Left cardiac atrium (tissue), 4 donors: Measurements from ENCODE around the gene PRPF39. TPM values are rescaled to one million over a fixed set of nuclear protein-coding genes. Genes with fewer than 3 reads are reported as not detected.
"Not testable (repeated sequence)": the region's sequence is repeated elsewhere in the genome, so short reads cannot be mapped to it uniquely, and the experiment has no call there.

Experiments
- ATAC-seq, 2 donors: fragments of 200-7000 bp; cut with Tn5 transposase; one replicate each; pipeline ENCODE4 v1.9.1; 2020; ENCODE audit warnings: mild to moderate bottlenecking in 2 of 2, moderate library complexity in 2 of 2
- DNase-seq: peaks from one replicate; pipeline ENCODE4 v3.0.0-alpha.2; 2020
- intact Hi-C, 2 donors: fragments of 100-400 bp; cut with DNase I; formaldehyde crosslinking; loops; one replicate each; pipeline versions ENCODE4 v1.14.1 to v1.15.1; 2022 to 2023
- total RNA-seq, 2 donors: library from RNA; stranded (reverse); fragmentation: NEBNext Ultra II Directional; extraction: Animal tissue kit (Norgen Biotek cat#: 25700); gene quantifications; one replicate each; pipeline ENCODE4 v1.2.1, GENCODE V29; 2021
- donor health status: DM: no; HTN: yes; CAD: no.
- donor health status: DM: no; HTN: yes; CAD: no; lungs with severe emphysema.
- donor health status: DM: yes; HTN: yes; CAD: no.
- donor health status: Dilated cardiomyopathy.

PRPF39 gene
- total RNA-seq, 2 donors from 2014 or later: 12.8 to 19.5 TPM

DNA sequence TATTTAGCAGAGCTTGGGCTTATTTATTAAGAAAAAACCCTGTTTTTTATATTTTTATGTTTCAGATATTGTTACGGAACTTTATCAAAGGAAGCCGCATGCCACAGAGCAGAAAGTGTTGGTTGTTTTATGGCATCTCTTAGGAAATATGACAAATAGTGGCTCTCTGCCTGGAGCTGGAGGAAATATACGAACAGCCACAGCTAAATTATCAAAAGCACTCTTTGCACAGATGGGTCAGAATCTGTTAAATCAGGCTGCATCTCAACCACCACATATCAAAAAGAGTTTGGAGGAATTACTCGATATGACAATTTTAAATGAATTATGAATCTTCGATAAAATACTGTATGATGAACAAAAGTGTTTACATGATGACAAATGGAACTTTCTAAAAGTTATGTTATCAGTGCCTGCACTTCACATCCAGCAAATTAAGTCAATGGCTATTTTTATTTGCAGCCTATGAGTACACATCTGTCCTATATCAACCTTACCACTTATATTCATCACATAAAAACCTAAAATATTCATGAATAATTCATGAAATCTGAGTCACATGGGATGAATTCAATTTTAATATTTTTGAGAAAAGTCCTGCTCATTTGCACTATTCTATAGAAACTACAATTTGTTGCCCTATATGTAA, 10.6 kb upstream of the PRPF39 start:
- intact Hi-C loops: no loop called here
- DNase-seq (no peak), ATAC-seq (no peak)

DNA sequence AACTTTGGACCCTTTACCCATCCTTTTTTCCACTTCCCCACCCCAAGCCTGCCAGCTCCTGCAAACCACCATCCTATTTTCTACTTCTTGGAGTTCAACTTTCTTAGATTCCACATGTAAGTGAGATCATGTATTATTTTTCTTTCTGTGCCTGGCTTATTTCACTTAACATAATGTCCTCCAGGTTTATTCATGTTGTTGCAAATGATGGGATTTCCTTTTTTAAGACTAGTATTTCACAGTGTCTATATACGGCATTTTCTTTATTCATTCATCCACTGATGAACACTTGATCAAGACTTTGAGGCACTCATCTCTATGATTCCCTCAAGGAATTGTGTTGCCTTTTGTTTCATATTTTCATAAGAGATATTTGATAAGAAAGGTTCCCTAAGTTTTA, 5.6 kb upstream of the PRPF39 start:
- ATAC-seq (no peak), DNase-seq (no peak)
- intact Hi-C loops: no loop called here

DNA sequence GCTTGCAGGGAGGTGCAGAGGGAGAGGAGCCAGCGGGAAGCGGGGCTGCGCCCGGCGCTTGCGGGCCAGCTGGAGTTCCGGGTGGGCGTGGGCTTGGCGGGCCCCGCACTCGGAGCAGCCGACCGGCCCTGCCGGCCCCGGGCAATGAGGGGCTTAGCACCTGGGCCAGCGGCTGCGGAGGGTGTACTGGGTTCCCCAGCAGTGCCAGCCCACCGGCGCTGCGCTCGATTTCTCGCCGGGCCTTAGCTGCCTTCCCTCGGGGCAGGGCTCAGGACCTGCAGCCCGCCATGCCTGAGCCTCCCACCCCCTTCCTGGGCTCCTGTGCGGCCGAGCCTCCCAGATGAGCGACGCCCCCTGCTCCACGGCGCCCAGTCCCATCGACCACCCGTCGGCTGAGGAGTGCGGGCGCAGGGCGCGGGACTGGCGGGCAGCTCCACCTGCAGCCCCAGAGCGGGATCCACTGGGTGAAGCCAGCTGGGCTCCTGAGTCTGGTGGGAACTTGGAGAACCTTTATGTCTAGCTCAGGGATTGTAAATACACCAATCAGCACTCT, 3.4 kb upstream of the PRPF39 start:
- not testable (repeated sequence) for DNase-seq, ATAC-seq
- intact Hi-C loops: loop anchor here in 1 of 2 donors (10.0 kb wide), 1 partner anchor 116 kb away; the partner anchor contains the start of genes KLHL28 and TOGARAM1

DNA sequence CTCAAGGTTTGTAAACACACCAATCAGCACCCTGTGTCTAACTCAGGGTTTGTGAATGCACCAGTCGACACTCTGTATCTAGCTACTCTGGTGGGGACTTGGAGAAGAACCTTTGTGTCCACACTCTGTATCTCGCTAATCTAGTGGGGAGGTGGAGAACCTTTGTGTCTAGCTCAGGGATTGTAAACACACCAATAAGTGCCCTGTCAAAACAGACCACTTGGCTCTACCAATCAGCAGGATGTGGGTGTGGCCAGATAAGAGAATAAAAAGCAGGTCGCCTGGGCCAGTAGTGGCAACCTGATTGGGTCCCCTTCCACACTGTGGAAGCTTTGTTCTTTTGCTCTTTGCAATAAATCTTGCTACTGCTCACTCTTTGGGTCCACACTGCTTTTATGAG, 2.8 kb upstream of the PRPF39 start:
- DNase-seq, ATAC-seq: not testable (repeated sequence)
- intact Hi-C loops: loop anchor here in 1 of 2 donors (10.0 kb wide), 1 partner anchor 116 kb away; the partner anchor contains the start of genes KLHL28 and TOGARAM1

DNA sequence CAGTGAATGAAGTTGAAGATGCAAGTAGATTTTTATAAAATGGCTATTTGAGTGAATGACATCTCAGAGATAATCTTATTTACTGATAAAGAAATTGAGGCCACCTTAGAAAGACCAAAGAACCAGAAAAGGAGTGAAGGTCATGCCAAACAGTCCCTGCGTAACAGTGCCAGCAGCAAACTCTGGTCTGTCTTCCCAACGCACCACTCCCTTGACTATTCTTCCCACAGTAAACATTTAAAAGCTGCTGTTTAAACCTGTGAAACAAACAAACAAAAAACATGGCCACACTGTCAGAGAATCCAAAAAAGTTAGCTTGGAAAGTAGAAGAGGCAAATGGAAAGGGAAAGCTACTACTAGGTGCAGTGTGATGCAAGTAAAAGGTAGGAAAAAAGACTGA, 1.5 kb upstream of the PRPF39 start:
- no peak for ATAC-seq
- intact Hi-C loops: loop anchor here in 1 of 2 donors (10.0 kb wide), 1 partner anchor 118 kb away; the partner anchor contains the start of genes KLHL28 and TOGARAM1

DNA sequence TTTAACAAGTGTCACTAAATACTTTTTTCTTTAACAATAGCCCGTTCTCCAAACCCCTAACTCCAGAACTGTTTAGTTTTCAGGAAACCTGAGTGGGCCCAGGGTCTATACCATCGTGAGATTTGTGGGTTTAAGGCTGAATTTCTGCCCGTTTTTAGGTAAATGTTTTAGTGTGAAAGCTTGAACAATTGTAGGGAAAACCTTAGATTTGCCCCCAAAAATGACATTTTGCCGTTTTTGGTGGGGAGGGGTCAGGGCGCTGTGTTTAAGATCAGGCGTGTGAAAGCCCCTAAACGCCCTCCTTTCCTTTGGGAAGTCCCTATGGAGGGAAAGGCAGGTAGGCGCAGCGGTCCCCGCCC, 320 bp upstream of the PRPF39 start:
- ATAC-seq (no peak), DNase-seq (no peak)
- intact Hi-C loops: loop anchor here in 1 of 2 donors (10.0 kb wide), 1 partner anchor 119 kb away; the partner anchor contains the start of genes KLHL28 and TOGARAM1

More for the DNA sequence above, 1.5 kb upstream of the PRPF39 start:
- no peak for DNase-seq

DNA sequence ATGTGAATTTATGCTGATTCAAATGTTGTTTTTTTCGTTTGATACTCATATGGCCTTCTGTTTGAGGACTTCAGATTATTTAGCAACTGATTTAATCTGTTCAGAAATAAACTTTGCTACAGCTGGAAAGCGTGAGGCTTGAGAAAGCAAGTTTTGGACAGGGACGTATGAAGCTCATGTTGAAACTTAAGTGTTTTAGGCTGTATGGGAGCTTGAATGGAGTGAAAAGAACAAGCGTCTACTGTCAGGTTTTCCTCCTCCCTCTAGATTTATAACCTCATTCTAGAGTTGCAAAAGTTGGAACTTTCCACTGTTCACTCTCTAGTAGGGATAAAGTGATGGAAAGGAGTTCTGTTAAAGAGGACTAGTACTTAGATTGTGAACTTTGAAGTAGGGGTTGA, 1.0 kb downstream of the PRPF39 start:
- peak in 1 of 2 donors; percentile 19 for ATAC-seq
- DNase-seq: no peak
- intact Hi-C loops: loop anchor here in 1 of 2 donors (2.0 to 10.0 kb wide), 2 partner anchors 50 to 120 kb away; partner anchors contain the start of genes FANCM, FKBP3, KLHL28 and TOGARAM1

DNA sequence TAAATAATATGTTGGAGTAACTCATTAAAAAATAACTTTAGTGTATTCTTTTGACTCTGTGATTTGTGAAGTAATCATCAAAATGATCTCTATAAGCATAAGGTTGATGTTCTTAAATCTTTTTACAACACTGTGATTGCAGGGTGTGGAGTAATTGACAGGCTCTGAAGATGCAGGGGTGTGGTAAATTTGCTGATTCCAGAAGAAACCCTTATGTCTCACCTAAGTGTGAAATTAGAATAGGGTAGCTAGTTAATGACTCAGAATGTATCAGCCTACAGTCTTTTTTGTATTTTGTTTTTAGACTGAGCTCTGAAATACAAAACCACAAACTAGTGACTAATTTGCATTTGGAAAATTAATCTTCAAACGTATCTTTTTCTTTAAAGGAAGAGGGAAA, 5.9 kb downstream of the PRPF39 start:
- intact Hi-C loops: loop anchor here in 1 of 2 donors (10.0 kb wide), 1 partner anchor 125 kb away; the partner anchor contains the start of genes KLHL28 and TOGARAM1

DNA sequence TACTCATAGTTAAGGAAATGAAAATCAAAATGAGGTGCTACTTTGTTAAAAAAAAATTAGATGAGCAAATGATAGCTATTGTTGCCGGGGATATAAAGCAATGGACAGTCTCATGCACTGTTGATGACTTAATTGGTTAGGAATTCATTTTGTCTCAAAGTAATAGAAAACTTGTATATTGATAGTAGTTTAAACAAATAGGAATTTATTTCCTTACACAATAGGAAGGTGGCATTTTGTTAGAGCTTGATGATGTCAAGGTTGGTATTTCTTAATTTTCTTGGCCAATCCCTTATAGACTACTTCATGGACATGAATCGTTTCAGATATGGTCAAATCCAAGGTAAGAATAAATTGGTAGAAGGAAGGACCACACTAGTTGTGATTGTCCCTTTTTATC, 7.8 kb downstream of the PRPF39 start:
- no peak for ATAC-seq
- DNase-seq: no peak
- intact Hi-C loops: no loop called here

More for the DNA sequence above, 5.9 kb downstream of the PRPF39 start:
- no peak for DNase-seq
- ATAC-seq: peak in 1 of 2 donors; percentile 68

DNA sequence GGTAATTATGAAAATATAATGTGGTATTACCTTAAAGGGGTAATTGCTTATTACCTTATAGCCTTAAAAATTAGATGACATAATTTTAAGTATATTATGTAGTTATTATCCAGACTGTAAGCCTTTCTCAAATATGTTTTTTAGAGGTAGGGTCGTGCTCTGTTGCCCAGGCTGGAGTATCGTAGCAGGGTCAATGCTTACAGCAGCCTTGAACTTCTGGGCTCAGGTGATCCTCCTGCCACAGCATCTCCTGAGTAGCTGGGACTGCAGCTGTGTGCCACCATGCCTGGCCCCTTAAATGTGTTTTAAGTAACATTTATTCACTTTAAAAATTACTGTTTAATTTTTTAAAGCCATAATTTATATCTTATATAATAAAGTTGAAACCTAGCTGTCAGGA, 10.4 kb downstream of the PRPF39 start:
- no peak for DNase-seq
- intact Hi-C loops: no loop called here

DNA sequence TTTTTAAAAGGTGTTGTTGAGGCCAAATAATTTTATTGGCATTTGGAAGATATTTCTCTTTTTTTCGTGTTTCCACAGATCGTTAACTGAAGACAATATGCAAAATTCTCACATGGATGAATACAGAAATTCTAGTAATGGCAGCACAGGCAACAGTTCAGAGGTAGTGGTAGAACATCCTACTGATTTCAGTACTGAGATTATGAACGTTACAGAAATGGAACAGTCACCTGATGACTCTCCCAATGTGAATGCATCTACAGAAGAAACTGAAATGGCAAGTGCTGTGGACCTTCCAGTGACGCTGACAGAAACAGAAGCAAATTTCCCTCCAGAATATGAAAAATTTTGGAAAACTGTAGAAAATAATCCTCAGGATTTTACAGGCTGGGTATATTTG, 11.2 kb downstream of the PRPF39 start:
- intact Hi-C loops: no loop called here
- ATAC-seq: no peak

More for the DNA sequence above, 10.4 kb downstream of the PRPF39 start:
- no peak for ATAC-seq

DNA sequence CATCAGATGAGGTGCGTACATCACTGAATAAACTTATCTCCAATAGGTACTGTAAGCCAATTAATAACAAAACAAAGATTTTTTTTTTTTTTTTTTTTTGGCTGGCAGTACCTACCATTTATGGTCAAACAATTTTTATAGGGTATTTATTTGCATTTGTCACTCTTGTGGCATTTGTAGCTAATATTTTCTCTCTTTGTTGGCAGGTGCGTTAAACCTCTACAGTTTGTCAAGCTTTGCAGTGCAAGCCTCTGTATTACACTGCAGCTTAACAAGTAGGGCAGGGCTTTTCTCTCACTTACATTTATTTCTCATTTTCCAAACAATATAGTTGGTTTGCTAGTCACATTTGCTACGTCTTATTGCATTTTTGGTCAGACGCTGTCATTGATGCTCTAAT, 12.3 kb downstream of the PRPF39 start:
- ATAC-seq (no peak), DNase-seq (no peak)
- intact Hi-C loops: no loop called here

More for the DNA sequence above, 11.2 kb downstream of the PRPF39 start:
- DNase-seq: no peak

DNA sequence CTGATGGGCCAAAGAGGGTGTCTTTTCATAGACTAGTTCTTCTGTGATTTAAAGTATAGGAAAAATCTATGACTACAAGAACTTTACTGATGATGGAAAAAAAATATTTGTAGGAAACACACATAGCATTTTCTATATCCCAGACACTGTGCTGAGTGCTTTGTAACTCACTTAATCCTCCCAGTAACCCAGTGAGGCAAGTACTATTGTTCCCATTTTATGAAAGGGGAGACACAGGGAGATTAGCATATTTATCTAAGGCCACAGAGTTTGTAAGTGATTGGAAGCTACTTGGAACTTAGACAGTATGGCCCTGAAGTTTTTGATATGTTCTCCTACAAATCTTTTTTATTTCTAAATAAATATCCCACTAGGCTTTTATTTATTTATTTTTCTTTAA, 19.9 kb downstream of the PRPF39 start:
- intact Hi-C loops: no loop called here
- ATAC-seq: no peak
- no peak for DNase-seq

DNA sequence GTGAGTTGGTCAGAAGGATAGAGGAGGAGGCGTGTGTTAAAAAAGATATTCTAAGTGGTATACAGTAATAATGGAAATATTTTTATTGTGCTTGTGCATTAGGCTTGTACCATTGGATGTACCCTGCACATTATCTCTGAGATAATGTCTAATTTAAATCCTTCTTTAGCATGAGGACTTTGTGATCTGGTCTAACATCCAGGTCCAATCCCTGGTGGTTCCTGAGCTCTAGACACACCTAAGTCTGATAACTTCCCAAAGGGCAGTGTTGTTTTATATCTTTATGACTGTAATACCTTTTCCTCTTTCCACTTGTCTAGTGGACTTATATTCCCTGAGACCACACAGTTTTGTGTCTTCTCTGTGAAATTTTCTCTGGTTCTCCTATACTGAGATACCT, 20.6 kb downstream of the PRPF39 start:
- intact Hi-C loops: no loop called here
- ATAC-seq: no peak
- DNase-seq: no peak

DNA sequence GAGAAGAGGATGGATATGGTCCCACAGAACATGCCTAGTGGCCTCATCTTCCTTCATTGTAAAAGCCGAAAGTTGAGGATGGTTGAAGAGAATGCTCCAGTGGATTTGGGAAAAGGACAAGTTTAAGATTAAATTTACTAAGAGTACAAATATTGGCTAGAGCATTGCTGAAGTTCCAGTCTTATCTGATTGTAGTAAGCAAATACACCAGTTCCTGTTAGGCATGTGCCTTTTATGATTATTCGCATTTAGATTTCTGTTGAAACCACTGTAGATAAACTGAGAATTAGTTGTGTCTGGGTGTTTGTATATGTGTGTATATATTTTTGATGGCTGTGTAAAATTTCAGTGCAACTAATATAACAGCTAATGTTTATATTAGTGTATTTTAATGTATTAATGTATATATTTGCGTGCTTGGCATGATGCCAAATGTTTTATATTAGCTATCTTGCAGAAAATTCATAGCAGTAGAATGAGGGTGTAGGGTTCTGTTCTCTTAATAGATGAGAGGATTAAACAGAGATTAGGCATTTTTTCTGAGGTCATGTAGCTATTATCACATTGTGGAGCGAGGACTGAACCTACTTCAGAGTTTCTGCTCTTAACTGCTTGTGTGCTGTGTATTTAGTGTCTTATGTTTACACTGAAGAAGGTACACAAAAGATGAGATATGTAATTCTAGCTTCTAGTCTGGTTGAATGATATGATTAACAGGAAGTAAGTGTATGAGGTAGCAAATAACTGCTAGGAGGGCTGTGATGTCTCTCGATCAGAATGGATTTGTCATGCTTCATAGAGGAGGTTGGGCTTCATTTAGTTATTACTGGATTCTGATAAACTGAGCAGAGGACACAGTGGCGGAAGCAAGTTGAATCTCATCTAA, 29.2 kb downstream of the PRPF39 start:
- no peak for DNase-seq
- ATAC-seq: no peak
- intact Hi-C loops: no loop called here

DNA sequence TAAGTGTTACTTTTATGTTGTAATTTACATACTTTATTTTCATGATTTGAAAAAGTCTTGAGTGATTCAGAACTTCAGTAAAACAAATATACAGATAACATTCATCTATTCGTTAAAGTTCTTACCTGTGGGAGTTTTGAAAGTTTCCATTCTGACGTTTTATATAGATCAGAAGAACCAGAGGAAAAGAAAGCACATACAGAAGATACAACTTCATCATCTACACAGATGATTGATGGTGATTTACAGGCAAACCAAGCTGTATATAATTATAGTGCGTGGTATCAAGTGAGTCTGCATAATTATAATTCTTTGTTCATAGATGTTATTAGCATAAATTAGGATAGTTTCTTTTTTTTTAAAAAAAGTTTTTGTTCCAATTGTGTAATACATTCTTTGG, 30.4 kb downstream of the PRPF39 start:
- no peak for ATAC-seq
- intact Hi-C loops: no loop called here
- DNase-seq: no peak

DNA sequence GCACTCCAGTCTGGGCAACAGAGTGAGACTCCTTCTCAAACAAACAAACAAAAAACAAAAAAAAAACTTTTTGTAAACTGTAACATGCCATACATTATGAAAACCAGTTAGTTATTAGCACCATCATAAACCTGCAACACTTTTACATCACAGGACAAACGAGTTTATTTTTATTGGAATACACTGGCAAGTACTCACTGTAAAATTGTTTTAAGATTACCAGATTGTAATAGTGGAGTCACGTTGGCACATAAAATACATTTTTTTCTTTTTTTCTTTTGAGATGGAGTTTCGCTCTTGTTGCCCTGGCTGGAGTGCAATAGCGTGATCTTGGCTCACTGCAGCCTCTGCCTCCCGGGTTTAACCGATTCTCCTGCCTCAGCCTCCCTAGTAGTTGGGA, 34.7 kb downstream of the PRPF39 start:
- intact Hi-C loops: no loop called here
- DNase-seq (no peak), ATAC-seq (no peak)

DNA sequence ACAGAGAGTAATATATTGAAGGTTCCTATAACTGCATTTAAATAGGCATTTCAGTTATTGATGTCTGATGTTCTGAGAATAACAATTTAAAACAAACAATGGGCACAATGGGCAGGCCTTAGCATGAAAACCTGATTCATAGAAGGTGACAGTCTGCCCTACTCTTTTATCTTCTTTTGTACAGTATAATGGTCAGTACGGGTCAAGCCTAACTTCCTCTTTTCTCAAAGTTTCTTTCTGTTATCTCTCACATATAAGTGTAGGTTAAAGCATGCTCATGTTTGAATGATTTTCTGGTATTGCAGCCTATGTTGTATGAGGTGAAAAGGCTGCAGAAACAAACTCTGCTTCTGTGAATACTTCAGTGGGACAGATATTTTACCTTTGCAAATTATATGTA, 36.2 kb downstream of the PRPF39 start:
- DNase-seq: no peak
- no peak for ATAC-seq
- intact Hi-C loops: no loop called here

DNA sequence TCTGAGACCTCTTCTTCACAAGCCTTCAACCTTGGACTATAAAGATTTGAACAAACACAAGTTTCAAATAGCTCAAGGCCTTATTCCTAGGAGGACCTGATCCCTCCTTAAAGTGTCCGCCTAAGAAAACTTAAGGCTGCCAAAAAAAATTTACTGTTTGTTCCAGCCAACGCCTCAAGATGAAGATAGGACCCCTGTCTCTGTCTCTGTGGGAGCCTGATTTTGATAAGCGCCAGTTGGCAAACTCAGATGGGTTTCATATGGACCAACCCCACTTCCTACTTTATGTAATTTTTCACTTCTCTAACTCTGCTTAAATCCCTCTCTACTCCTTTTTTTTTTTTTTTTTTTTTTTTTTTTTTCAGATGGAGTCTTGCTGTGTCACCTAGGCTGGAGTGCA, 39.4 kb downstream of the PRPF39 start:
- intact Hi-C loops: no loop called here
- ATAC-seq (no peak), DNase-seq (no peak)

DNA sequence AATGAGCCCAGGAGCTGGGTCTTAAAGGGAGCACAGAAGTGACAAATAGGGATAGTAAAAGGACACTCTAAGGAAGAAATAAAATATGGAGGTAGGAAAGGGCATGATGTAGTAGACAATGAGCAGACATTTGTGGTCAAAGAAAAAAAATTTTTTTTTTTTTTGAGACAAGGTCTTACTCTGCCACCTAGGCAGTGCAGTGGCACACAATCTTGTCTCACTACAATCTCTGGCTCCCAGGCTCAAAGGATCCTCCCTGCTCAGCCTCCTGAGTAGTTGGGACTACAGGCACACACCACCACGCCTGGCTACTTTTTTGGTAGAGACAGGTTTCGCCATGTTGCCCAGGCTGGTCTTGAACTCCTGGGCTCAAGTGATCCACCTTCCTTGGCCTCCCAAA, 41.8 kb downstream of the PRPF39 start:
- ATAC-seq: no peak
- intact Hi-C loops: no loop called here
- DNase-seq: no peak
